COLO829 (cell line): ENCODE data around the gene RPL19.
"Not testable (repeated sequence)": the region's sequence is repeated elsewhere in the genome, so short reads cannot be mapped to it uniquely, and the experiment has no call there.

Experiments
- DNase-seq: peaks from one replicate; pipeline ENCODE4 v3.0.0; 2012; ENCODE audit warnings: low spot score

RPL19 gene

DNA sequence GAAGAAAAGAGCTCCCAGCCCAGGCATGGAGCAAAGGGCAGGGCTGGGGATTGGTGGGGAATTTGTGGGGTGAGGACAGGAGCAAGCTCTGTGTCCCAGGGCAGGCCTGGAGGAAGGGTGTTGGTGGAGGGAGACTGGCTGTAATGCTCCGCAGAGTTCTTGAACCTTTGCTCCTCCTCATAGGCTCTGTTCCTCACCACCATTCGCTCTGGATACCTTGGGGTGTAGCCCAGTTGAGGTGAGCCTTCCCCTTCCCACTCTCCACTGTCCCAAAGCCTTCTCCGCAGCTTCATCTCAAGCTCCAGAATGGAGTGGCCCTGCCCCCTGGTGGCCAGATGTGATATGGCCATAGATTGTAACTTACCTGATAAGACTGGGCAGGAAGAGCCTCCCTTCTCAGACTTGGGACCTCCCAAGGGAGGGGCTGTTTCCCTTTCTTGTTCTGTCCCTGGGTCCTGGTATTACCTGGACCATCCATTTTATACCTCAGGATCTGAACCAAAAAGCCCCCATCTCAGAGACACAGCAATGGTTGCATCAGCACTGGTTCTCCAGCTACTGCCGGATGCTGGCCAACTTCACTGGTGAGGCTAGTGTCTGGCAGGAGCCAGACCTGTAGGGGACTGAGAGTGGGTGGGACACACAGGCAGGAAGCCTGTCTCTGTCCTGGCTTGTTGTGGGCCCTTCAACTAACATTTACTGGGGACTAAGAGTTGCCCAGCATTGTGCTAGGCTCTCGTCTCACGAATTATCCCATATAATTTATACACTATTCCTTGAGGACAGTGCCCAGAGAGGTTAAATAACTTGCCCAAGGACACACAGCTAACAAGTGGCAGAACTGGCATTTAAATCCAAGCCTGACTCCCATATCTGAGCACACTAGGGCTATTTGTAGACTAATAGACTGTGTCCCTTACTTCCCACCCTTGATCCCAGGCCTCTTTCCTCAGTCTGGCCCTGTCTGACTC is 44.8 kb downstream of the RPL19 start:
- DNase-seq = peak; percentile 73

DNA sequence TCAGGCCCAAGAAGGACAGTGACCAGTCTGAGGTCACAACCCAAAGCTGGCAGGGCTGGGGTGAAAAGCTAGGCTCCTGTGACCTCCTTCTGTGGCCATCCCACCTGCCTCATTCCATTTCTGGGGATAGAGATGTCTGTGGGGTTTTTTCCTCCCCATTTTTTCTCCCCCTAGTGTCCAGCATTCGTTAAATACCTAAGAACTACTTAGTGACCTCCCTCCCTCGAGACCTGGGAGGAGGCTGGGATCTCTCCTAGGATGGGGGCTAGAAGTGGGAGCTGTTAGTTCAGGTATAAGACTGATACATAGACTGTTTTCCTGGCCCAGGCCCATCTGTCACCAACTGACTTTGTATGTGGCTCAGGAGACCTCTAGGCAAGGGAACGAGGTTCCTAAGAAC is 46.2 kb downstream of the RPL19 start:
- no peak for DNase-seq

GRCh38 chr17:39250076-39250475 is 50.0 kb downstream of the RPL19 start:
- not testable (repeated sequence) for DNase-seq

GRCh38 chr17:39251997-39252396 is 51.9 kb downstream of the RPL19 start:
- DNase-seq = no peak

GRCh38 chr17:39252788-39253460 is 52.8 kb downstream of the RPL19 start:
- DNase-seq = no peak
